NCI-H69 (cell line): ENCODE measurements around the gene DDX11.
"Not testable (repeated sequence)": the region's sequence is repeated elsewhere in the genome, so short reads cannot be mapped to it uniquely, and the experiment has no call there.

Experiments used
- DNase-seq: peaks from one replicate; lab custom pipeline; 2025; lab: John Stamatoyannopoulos, UW

DDX11 gene

DNA sequence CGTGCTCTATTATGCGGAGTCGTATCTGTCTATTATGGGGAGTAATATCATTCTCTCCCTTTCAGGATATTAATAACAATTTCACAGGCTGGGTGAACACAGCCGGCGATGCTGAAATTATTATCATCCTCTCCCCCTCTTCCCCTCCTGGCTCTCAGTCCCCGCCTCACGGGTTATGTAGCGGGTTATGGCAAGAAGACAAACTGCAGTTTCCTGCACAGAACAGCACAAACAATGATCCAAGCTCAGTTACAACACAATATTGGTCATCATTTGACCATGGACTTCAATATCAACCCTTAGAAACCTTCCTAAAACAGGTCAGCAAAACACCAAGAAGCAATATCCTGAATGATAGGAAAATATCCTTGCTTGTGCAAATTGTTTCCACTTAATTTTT is 50.5 kb downstream of the DDX11 start:
- DNase-seq = not testable (repeated sequence)

DNA sequence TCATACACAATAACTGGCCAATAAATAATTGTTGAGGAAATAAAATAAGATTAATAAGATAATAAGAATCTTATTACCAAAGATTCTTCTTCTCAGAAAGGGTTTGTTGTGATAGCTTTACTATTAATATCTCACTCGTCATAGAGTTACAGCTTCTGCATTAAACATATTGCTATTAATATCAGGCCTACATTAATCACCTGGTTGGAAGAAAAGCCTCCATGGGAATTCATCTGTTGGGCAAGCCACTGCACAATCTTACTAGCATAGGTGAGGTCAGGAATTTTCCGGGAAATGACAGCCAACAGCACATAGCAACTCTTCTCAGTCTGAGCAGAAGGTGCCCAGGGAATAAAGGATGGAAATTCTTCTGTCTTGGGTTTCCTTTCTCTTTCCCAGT is 51.5 kb downstream of the DDX11 start:
- not testable (repeated sequence) for DNase-seq

DNA sequence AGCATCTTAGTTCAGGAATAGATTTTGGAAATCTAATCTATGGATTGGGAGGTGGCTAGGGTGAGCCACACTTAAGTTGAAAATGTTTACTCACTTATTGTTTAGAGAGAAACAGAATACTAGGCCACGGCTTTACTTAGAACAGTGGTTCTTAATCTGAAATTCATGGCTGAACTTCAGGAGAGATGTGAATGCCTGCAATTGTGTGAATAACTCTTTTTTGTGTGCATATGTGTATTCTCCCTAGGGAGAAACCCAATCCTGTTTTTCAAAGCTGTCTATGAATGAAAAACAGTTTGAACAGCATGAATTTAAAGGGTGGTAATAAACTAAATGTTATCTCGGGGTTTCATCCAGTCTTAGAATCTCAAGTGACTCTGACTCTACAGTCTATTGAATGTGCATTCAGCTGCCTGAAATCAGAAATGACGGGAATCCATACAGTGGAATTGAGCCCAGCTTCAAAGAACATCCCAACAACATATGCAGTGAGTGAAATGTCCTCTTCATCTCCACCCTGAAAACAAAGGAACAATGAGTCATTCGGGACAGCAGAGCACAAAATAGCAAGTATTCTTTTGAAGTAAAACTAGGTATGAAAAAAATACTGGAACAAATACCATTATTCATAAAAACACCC is 53.7 kb downstream of the DDX11 start:
- peak; percentile 69 for DNase-seq

DNA sequence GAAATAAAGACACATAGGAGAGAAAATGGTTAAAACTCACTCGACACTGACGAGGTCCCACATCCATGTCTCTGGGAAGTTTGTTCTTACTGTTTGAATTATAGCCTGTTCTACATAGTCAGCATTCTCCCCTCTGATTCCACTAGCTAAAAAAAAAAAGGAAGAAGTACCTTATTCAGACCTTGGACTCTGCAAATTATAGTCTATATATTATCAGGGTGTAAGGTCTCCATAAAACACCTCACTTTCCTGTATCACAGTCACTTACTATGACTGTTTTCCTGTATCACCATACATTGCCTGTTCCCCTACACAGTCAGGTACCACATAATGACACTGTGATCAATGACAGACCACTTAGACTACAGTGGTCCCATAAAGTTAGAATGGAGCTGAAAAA is 62.9 kb downstream of the DDX11 start:
- not testable (repeated sequence) for DNase-seq

DNA sequence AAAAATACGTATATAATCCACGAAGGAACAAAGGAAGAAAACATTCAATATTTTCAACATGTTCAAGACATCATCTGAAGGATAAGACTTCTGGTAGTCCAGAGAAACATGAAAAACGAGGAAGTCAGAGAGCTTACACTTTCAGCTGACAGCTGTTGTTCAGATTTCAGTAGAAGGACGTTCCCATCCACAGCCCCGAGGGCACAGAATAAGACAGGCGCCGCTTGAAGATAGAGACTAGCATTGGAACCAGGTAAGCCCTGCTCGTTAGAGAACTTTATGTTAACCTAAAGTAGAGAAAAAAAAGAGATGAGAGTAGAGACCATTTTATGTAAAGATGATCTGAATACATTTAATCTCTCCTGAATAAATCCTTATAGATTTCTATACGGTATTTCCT is 71.1 kb downstream of the DDX11 start:
- peak; percentile 99 for DNase-seq

DNA sequence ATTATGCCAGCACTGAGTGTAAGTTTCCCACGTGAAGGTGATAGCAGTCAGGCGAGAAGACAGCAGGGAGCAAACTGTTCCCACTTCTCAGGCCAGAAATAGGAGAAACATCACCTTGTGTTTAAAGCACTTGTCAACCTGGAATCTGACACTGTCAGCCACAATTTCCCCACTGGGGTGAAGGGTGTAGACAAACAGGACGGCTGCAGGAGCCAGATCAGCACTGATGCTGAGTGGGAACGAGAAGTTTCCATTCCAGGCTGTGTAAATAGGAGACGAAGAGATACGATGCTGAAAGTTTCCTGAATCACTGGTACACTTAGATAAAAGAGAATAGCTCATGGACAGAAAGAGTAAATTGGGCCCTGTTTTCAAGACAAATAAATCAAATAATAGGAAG is 71.6 kb downstream of the DDX11 start:
- DNase-seq = peak; percentile 90

DNA sequence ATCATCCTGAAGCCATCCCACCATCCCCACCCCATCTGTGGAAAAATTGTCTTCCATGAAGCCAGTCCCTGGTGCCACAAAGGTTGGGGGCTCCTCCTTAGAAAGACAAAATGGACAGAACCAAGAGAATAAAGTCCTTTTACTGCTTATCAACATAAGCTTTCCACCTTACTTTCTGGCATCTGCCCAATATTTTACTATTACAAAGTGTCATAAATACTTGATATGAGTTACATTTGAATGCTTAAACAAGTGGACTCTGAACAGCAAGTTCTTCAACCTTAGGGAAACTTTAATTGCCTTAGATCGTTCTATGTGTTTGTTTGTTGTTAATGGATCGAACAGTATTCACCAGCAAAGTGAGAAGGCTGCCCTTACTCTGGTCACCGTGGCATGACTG is 73.8 kb downstream of the DDX11 start:
- not testable (repeated sequence) for DNase-seq

DNA sequence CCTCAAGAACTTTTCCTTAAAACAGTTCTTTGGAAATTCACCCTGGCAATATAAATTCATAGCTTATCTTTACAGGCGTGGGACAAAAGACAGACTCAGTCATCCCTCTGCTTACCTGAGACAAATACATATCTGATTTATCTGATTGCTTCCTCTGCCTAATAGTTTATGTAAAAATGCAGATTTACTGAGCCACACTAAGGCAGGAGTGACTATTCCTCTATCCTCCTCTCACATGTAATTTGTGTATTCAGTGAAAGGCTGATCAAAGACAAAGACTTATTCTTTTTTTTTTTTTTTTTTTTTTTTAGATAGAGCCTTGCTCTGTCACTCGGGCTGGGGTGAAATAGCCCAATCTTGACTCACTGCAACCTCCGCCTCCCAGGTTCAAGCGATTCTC is 77.1 kb downstream of the DDX11 start:
- not testable (repeated sequence) for DNase-seq
